Erythroblast (primary cell): Measurements from ENCODE around the gene SEC61B.

ENCODE experiments used
- GATA1 ChIP-seq: IDR thresholded peaks from 2 replicates; pipeline ENCODE4 v1.6.1; 2011; ENCODE audit warnings: low read depth, mild to moderate bottlenecking, control low read depth, low read length, moderate library complexity
- POLR2A ChIP-seq: IDR thresholded peaks from 2 replicates; pipeline ENCODE4 v1.6.1; 2011; ENCODE audit warnings: mild to moderate bottlenecking, low read length

- TF ChIP-seq POLR2A (no peak), GATA1 (no peak)
Observed at GRCh38 chr9:99199938-99200539, 22.0 kb upstream of the SEC61B start.
